ENCODE measurements around the gene BTBD16. TPM values are rescaled to one million over a fixed set of nuclear protein-coding genes. Genes with fewer than 3 reads are reported as not detected.

BTBD16 gene
- total and polyA plus RNA-seq, 2 donors from 2014 or later: 0.34 to 1.2 TPM

GRCh38 chr10:122301055-122301810, 30.1 kb downstream of the BTBD16 start:
- Histone ChIP-seq H3K27ac (ENCODE audit: low read depth in 2 of 2, low read length in 2 of 2) (no peak overlapping the region), H3K36me3 (ENCODE audit: control insufficient read depth in 2 of 3, insufficient read depth in 3 of 3, low read length in 3 of 3) (no peaks in the 10 kb centered on the region), H3K4me1 (ENCODE audit: control insufficient read depth in 2 of 3, insufficient read depth in 2 of 3, low read depth in 1 of 3, low read length in 3 of 3) (no peaks in the 10 kb centered on the region), H3K4me3 (ENCODE audit: low read length in 3 of 3) (no peak overlapping the region), H3K27me3 (ENCODE audit: control insufficient read depth, insufficient read depth, low read length) (no peaks in the 10 kb centered on the region), H3K9ac (ENCODE audit: low read length in 3 of 3) (no peak overlapping the region), H3K9me3 (ENCODE audit: control insufficient read depth in 2 of 3, insufficient read depth in 1 of 3, low read length in 3 of 3) (peaks cover 0 to 9% (median 0%) of the 10 kb centered on the region in 3 donors)
- intact Hi-C loops (cut with DNase I): no loop called here
- DNase-seq: no peak
- FAIRE-seq: no peak
- TF ChIP-seq, protein P1, sequence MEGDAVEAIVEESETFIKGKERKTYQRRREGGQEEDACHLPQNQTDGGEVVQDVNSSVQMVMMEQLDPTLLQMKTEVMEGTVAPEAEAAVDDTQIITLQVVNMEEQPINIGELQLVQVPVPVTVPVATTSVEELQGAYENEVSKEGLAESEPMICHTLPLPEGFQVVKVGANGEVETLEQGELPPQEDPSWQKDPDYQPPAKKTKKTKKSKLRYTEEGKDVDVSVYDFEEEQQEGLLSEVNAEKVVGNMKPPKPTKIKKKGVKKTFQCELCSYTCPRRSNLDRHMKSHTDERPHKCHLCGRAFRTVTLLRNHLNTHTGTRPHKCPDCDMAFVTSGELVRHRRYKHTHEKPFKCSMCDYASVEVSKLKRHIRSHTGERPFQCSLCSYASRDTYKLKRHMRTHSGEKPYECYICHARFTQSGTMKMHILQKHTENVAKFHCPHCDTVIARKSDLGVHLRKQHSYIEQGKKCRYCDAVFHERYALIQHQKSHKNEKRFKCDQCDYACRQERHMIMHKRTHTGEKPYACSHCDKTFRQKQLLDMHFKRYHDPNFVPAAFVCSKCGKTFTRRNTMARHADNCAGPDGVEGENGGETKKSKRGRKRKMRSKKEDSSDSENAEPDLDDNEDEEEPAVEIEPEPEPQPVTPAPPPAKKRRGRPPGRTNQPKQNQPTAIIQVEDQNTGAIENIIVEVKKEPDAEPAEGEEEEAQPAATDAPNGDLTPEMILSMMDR (IDR thresholded peaks at IDR 0.05; ENCODE audit: borderline replicate concordance, extremely low read depth, insufficient read depth): no peak

GRCh38 chr10:122301811-122302115, 30.7 kb downstream of the BTBD16 start:
- Histone ChIP-seq H3K27ac (ENCODE audit: low read depth in 2 of 2, low read length in 2 of 2) (no peak overlapping the region), H3K4me1 (ENCODE audit: control insufficient read depth in 2 of 3, insufficient read depth in 2 of 3, low read depth in 1 of 3, low read length in 3 of 3) (no peaks in the 10 kb centered on the region), H3K9me3 (ENCODE audit: control insufficient read depth in 2 of 3, insufficient read depth in 1 of 3, low read length in 3 of 3) (peaks cover 0 to 9% (median 0%) of the 10 kb centered on the region in 3 donors), H3K9ac (ENCODE audit: low read length in 3 of 3) (no peak overlapping the region), H3K36me3 (ENCODE audit: control insufficient read depth in 2 of 3, insufficient read depth in 3 of 3, low read length in 3 of 3) (no peaks in the 10 kb centered on the region), H3K27me3 (ENCODE audit: control insufficient read depth, insufficient read depth, low read length) (no peaks in the 10 kb centered on the region), H3K4me3 (ENCODE audit: low read length in 3 of 3) (no peak overlapping the region)
- FAIRE-seq (no peak), DNase-seq (no peak)
- intact Hi-C loops (cut with DNase I): no loop called here
- TF ChIP-seq, protein P1 (IDR thresholded peaks at IDR 0.05; ENCODE audit: borderline replicate concordance, extremely low read depth, insufficient read depth): no peak

DNA sequence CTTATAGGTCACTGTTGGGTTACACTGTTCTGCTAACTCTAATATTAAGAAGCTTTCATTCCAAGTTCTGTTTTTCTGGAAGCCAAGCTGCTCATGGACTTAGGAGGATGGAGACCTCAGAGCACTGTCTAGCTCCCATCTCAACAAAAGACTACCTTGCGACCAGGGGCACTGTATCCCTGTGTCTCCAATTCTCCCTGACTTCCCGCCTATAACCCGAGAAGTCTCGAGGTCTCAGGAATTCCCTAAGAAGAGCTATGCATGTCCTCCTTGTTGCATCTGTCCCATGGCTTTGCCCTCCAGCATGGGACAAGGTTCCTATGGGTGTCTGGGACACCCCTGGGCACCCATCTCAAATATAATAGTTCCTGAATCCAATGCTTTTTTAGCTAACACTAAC, 31.2 kb downstream of the BTBD16 start:
- TF ChIP-seq, protein P1 (IDR thresholded peaks at IDR 0.05; ENCODE audit: borderline replicate concordance, extremely low read depth, insufficient read depth): no peak
- no peaks in the 10 kb centered on the region for H3K4me1 ChIP-seq (ENCODE audit: control insufficient read depth in 2 of 3, insufficient read depth in 2 of 3, low read depth in 1 of 3, low read length in 3 of 3)
- H3K9ac ChIP-seq (ENCODE audit: low read length in 3 of 3): no peak overlapping the region
- no peaks in the 10 kb centered on the region for H3K27me3 ChIP-seq (ENCODE audit: control insufficient read depth, insufficient read depth, low read length)
- H3K9me3 ChIP-seq (ENCODE audit: control insufficient read depth in 2 of 3, insufficient read depth in 1 of 3, low read length in 3 of 3): peaks cover 0 to 9% (median 0%) of the 10 kb centered on the region in 3 donors
- FAIRE-seq: no peak
- no peak overlapping the region for H3K27ac ChIP-seq (ENCODE audit: low read depth in 2 of 2, low read length in 2 of 2)
- no peak for DNase-seq
- intact Hi-C loops (cut with DNase I): no loop called here
- no peaks in the 10 kb centered on the region for H3K36me3 ChIP-seq (ENCODE audit: control insufficient read depth in 2 of 3, insufficient read depth in 3 of 3, low read length in 3 of 3)
- H3K4me3 ChIP-seq (ENCODE audit: low read length in 3 of 3): no peak overlapping the region
